Stimulated activated CD8-positive, alpha-beta memory T cell treated with anti-CD3 and anti-CD28 coated beads, Interleukin-4, amount 100 ng/mL, for 48 hours (primary cell): Measurements from ENCODE around the gene FBXL16.
"Not testable (repeated sequence)": the region's sequence is repeated elsewhere in the genome, so short reads cannot be mapped to it uniquely, and the experiment has no call there.

Source experiments
- DNase-seq: peaks from one replicate; pipeline ENCODE4 v3.0.0-alpha.2; 2020

The FBXL16 gene, protein sequence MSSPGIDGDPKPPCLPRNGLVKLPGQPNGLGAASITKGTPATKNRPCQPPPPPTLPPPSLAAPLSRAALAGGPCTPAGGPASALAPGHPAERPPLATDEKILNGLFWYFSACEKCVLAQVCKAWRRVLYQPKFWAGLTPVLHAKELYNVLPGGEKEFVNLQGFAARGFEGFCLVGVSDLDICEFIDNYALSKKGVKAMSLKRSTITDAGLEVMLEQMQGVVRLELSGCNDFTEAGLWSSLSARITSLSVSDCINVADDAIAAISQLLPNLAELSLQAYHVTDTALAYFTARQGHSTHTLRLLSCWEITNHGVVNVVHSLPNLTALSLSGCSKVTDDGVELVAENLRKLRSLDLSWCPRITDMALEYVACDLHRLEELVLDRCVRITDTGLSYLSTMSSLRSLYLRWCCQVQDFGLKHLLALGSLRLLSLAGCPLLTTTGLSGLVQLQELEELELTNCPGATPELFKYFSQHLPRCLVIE

DNA sequence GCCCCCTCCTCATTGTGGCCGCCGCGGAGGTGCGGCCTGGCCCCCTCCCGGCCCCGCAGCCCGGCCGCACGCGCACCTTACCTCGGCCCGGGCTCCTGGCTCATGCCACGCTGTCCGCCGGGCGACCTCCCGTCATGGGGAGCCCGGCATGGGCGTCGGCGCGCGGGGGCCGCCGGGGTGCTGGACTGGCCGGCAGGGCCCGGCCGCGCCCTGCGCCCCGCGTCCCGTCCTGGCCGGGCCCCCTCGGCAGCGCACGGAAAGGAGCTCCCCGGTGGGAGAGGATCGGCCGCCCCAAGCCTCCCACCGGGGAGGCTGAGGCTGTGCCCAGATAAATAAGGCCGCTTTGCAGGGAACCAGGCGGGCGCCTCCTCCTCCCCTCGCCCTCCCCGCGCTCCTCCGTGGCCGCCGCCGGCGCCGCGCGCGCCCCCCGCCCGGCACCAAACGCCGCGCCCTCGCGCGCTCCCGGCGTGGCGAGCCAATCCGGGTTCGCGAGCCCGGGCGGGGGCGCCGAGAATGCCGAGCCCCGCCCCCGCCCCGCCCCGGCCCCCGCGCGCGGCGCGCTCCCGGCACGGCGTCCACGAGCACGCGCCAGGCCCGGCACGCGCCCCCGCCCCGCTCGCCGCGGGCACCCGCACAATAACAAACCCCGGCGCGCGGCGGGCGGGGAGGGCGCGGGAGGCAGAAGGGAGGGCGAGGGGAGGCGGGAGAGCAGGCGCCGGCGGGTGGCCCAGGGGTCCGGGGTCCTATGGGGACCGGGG is at the start of gene FBXL16:
TSS of gene FBXL16 (minus strand) at position 371 of the 758 bp plus-strand sequence. CDS start 8,396 bp downstream, outside the sequence.
- no peak for DNase-seq

DNA sequence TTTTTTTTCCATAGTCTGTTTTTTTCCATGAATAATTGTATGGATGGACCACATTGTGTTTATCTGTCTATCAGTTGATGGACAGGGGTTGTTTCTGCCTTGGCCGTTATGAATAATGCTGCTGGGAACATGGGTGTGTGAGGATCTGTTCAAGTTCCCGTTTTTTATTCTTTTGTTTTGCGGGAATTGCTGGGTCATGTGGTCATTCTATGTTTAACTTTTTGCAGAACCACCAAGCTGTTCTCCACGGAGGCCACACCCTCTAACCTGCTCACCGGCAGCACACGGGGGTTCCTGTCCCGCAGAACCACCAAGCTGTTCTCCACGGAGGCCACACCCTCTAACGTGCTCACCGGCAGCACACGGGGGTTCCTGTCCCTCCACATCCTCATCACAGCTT is 49.1 kb upstream of the FBXL16 start:
- no peak for DNase-seq

DNA sequence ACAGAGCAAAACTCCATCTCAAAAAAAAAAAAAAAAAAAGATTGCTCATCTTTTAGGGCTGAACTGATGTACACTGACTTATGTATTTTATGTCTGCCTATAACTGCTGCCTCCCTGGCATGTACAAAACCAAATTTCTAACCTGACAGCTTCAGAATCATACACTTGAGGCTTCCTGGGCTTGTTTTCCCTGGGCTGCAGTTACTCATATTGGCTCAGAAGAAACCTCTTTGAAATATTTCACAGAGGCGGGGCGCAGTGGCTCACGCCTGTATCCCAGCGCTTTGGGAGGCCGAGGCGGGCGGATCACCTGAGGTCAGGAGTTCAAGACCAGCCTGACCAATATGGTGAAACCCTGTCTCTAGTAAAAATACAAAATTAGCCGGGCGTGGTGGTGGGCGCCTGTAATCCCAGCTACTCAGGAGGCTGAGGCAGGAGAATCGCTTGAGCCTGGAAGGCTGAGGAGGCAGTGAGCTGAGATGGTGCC is 48.6 kb upstream of the FBXL16 start:
- DNase-seq = not testable (repeated sequence)

DNA sequence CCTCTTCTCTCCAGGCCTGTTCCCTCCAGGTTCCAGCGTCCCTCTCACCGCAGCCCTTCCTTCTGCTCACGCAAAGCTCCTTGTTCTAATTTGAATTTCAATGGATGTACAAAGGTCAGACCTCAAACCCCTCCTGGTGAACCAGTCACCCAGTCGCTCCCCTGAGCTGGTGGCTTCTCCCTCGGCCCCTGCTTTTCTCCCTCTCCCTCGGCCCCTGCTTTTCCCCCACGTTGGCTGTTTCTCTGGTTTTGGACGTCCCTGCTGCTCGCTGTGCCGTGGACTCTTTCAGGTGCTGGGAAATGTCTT is 46.4 kb upstream of the FBXL16 start:
- DNase-seq = no peak

DNA sequence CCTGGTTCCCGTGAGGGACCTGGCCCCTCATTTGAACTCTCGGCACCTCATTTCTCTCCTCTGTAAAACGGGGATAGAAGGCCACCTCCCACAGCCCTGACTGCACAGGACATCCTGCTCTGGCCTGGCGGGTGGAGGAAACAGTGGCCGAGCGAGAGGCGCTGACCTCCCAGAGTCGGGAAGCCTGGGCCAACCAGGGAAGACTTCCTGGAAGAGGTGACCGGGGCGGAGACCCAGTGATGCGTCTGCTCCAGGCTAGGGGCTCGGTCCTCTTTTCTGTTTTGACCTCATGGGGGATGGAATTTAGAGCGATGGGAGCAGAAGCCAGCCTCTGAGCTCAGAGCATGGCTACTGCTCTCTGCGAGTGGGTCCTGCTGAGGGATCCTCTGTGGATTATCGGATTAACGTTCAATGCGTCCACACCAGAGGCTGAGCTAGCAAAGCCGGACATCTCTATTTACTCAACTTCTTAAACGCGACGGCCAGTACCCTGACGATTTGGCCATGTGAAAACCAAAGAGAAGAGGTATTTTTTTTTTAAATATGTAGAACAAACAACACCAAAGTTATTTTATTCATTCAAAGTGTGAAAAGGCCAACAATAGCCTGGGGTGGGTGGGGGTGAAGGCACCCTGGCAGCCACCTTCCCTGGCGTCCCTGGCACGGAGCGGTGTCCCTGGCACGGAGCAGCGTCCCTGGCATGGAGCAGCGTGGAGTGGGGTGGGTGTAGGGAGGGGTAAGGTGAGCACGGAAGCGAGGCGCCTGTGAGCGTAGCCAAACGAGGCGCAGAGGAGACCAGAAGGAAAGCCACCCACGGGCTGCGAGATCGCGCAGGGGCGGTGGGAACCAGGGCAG is 45.8 kb upstream of the FBXL16 start:
- no peak for DNase-seq

DNA sequence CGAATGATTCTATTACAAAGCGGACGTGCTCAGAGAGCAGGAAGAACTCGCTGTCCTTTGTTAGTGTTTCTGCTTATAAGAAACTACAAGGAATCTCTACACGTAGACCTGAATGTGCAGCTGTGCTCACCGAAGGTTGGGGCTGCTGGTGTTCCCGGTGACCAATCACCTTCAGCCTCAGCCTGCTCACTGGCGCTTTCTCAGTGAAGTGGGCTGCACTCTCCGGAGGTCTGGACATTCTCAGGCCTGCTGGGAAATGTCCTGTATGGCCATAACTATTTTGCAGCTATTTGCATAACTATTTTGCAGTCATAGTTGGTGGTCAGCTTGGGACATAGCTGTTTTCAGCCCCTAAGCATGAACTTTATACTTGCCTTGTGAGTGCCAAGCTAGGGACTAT is 44.9 kb upstream of the FBXL16 start:
- DNase-seq = no peak

DNA sequence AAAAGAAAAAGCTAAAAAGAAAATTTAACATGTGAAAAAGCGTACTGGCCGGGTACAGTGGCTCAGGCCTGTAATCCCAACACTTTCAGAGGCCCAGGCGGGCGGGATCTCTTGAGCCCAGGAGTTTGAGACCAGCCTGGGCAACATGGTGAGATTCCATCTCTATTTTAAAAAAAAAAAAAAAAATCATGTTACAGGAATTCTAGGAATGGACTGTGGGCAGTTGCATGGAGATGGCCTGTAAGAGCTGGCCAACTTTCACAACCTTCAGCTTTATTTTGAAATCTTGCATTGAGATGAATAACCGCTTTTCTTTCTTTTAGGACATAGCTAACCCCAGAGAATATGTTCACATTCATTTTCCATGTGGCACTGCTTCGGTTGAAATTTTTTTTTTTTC is 43.4 kb upstream of the FBXL16 start:
- no peak for DNase-seq

DNA sequence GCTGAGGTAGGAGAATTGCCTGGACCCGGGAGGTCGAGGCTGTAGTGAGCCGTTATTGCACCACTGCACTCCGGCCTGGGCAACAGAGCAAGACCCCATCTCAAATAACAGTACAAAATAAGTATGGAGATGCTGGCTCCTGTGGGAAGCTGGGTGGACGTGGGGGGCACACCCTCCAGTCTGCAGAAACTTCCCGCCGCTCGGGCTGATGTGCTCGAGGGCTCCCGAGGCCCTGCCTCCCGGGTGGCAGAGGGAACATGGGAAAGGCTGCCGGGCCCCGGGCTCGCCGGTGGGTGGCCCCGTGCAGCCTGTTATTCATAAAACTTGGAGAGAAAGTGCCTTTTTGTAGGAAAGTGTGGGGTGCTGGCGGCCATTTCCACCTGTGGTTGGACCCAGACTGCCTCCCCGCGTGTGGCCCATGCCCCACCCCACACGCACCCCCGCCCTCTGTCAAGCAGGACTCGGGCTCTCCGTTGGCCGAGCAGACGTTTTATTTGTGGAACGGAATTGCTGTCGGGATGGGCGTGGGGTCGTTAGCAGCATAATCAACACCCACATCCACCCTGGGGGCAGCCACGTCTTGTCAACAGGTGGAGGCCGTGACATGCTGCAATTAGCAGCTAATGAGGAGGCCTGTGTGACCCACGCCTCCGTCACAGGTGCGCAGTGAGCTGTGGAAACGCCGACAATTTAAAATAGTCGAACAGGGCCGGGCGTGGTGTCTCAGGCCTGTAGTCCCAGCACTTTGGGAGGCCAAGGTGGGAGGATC is 42.6 kb upstream of the FBXL16 start:
- DNase-seq = no peak

DNA sequence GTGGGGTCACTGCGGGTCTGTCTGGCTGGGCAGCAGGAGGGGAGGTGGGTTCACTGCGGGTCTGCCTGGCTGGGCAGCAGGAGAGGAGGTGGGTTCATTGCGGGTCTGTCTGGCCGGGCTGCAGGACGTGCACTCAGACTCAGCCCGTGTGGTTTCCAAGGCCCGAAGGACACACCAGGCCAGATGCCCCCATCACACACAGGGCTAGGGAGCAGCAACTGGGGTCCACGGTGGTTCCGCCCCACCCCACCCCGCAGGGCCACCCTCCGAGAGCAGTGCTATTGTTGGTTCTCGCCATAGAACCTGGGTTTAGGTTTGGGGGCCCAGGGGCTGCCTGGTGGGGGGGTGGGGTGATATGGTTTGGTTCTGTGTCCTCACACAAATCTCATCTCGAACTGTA is 41.0 kb upstream of the FBXL16 start:
- no peak for DNase-seq

DNA sequence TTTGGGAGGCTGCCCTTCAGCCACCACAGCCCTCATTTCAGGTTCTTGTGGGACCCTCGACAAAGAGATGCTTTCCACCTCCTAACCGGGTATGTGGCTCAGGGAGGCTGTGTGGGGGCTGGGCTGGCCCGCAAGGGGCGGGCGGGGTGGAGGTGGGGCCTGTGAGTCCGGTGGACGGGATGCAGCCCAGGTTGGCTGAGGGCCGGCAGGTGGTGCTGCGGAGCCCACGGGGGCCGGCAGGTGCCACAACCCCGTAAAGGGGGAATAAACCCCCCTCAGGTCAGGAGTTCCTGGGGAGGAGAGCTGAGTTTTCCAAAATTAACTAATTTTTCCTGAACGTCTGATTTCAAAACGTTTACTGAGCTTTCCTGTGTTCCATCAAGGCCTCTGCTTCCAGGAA is 40.1 kb upstream of the FBXL16 start:
- DNase-seq = no peak

DNA sequence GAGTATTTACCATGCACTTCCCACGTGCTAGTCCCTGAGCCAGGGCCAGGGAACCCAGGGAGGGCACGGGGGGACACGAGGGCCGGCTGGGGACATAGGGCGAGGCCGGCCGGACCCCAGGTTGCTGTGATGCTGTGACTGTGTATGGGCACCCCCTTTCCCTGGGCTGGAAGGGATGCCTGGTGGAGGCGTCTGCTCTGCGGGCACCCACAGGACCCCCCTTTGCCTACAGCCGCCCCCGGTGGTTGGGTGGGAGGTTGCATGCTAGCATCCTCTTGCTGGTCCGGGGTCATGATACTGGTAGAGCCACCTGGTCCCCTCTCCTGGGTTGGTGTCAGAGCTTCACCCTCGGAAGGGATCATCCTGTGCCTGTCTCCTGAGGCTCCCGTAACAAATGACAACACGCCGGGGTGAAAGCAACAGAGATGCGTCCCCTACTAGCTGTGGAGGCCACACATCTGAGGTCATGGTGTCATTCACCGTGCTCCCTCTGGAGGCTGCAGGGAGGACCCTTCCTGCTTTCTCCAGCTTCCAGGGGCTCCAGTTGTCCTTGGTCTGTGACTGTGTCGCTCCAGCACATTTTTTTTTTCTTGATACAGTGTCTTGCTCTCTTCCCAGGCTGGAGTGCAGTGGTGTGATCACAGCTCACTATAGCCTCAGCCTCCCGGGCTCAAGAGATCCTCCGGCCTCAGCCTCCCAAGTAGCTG is 38.3 kb upstream of the FBXL16 start:
- DNase-seq = no peak

DNA sequence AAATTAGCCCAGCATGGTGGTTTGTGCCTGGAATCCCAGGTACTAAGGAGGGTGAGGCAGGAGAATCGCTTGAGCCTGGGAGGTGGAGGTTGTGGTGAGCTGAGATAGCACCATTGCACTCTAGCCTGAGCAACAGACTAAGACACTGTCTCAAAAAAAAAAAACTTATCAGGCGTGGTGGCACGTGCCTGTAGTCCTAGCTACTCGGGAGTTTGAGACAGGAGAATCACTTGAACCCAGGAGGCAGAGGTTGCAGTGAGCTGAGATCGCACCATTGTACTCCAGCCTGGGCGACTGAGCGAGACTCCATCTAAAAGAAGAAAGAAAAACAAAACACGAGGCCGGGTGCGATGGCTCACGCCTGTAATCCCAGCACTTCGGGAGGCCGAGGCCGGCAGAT is 37.3 kb upstream of the FBXL16 start:
- not testable (repeated sequence) for DNase-seq

DNA sequence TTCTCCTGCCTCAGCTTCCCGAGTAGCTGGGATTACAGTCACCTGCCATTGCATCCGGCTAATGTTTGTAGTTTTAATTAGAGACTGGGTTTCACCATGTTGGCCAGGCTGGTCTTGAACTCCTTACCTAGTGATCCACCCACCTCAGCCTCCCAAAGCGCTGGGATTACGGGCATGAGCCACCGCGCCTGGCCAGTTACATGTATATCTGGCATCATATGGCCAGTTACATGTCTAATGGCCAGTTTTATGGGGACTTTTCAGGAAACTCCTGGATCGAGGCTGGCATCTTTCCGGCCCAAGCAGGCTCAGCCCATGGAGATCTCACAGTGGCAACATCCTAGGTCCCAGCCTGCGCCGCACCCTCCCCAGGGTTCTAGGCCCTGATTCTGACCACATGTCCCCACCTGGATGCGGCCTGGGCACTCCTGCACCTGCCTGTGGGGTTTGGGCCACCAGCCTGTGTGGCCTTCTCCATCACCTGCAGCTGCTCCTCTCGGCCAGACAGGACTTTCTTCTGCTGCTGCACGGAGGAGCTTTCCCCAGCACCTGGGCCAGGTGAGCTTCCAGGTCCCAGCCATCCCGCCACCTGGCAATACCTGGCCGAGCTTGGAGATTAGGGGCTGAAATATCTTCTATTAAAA is 36.5 kb upstream of the FBXL16 start:
- no peak for DNase-seq

DNA sequence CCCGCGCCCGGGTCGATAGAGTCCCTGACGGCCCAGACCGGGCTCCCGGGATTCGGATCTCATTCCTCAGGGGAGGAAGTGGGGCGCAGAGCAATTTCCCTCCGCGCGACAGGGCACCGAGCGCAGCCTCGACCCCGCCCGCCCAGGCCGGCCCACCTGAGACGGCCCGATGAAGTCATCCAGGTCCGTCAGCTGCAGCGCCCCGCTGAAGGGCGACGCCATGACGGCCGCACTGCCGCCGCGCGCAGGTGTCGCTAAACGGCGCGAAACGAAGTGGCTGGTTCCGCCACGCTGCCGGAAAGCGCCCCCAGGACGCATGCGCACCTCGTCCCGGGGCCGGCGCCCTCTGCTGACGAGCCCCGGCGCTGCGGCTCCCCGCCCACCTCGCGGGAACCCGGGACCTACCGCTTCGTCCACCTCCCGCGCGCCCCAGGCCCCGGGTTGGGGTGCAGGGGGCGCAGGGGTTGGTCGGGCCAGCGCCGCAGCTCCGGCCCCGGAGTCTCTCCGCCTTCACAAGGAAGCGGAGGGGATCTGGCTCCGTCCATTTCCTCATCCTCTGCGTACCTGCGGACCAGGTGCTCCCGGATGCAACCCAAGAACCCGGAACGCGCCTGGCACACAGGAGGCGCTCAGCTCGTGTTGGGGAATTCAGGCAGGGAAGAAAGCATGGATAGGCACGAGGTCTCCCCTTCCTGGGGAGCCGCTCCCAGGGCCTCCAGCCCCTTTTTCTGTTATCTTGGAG is 35.3 kb upstream of the FBXL16 start, which contains the start of gene CIAO3:
TSS of gene CIAO3 (minus strand) at position 234 of the 742 bp plus-strand sequence. CDS start at position 222, 12 bp downstream.
- DNase-seq = peak; percentile 95

DNA sequence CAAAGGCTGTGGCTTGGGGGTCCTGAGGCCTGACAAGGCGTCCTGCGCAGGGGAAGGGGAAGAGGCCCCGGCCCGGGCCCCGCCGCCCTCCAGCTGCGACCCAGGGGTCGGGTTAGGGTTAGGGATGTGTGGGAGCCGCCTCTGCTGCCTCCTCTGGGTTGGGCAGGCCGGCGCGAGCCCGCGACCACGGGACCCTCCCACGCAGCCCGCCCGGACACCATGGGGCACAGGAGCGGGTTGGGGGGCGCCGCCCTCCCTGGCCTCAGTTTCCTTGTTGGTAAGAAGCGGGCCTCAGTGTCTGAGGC is 34.8 kb upstream of the FBXL16 start:
- no peak for DNase-seq

DNA sequence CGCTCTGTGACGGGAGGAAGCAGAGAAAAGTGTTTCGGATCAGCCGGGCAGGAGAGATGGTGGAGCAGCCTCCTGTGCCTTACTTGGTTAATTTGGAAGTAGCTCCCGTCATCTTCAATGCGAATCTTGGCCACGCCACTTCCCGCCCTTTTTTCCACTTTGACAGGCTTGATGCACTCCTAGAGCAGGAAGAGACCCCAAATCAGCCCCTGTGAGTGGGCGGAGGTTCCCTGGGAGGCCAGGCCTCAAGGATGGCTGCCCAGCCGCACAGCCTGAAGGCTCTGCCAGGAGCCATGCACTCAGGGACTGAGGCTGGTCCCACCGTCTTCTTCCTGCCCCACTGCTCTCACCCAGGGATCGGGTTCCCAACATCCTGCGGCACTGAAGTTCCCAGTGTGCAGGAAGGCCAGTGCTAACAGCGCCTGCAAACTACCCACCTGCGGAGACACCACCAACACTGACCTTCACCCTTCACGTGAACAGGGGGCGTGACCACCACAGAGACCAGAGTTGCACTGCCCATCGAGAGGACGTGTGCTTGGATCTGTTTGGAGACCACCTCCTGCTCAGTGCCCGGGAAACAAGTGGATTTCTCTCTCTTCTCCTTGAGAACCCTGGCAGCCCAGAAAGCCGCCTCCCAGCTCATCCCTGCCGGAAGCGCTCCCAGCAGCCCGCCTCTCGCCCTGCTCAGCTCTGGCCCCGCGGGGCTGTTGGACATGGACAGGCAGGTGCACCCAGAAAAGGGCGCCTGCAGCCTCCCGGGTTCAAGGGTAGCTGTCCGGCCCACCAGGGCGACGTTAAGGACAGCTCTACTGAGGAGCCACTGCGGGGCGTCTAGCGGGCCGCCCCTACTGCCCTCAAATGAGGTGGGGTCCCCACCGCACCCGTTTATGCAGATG is 34.2 kb upstream of the FBXL16 start:
- DNase-seq = peak; percentile 25

DNA sequence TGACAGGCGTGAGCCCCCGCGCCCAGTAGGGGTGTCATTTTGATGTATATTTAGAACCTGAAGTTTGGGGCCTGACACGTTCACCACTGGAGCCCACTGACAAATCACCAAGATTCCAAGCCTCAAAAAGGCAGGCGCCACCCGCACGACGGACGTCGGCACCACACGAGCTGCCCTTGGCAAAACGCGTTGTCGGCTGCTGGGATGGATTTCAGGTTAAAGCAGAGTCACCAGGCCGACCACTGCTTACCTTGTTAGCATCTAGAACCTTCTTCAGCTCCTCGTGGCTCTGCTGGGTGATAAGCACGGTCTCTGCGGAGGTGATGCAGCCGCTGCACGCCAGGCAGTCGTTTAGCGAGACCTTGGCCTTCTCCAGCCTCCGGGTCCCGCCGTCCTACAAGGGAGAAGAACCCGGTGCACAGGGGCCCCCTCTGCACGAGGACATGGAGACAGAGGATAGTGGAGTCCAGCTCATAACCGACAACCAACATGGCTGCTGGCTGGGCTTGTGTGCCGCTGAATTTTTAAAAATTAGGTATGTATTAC is 31.4 kb upstream of the FBXL16 start:
- no peak for DNase-seq

DNA sequence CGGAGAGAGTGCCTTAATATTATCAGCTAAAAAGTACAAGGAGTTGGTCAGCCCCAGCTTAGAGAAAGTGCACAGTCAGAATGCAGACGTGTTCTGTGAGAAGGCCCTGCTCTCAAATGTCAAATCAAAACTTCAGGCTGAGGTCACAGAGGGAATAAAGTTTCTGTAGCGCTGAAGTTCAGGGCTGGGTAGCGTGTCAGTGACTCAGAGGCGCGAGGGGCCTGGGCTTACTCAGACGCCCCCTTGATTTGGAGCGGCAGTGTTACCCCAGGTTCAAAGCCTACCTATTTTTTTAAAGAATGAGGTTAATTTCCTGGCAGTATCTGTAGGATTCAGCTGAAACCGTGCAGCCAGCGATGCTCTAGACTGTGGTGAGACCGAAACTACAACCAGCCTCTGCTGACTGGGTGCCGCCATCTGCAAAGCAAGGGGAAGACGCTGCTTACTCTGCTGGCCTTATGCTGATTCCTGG is 30.4 kb upstream of the FBXL16 start:
- DNase-seq = peak; percentile 80
